GM12873 (cell line): Measurements from ENCODE around the gene YJU2.

Experiments
- TF ChIP-seq, protein P1 (sequence below): IDR thresholded peaks from 2 replicates; pipeline ENCODE4 v1.5.1; 2012; ENCODE audit warnings: low read depth, mild to moderate bottlenecking, moderate library complexity, low read length, control low read depth; ENCODE audit not compliant: insufficient read depth; ENCODE audit errors: missing control alignments

The YJU2 gene

GRCh38 chr19:4284176-4284958 lies 37.5 kb downstream of the YJU2 start:
- TF ChIP-seq, protein P1, sequence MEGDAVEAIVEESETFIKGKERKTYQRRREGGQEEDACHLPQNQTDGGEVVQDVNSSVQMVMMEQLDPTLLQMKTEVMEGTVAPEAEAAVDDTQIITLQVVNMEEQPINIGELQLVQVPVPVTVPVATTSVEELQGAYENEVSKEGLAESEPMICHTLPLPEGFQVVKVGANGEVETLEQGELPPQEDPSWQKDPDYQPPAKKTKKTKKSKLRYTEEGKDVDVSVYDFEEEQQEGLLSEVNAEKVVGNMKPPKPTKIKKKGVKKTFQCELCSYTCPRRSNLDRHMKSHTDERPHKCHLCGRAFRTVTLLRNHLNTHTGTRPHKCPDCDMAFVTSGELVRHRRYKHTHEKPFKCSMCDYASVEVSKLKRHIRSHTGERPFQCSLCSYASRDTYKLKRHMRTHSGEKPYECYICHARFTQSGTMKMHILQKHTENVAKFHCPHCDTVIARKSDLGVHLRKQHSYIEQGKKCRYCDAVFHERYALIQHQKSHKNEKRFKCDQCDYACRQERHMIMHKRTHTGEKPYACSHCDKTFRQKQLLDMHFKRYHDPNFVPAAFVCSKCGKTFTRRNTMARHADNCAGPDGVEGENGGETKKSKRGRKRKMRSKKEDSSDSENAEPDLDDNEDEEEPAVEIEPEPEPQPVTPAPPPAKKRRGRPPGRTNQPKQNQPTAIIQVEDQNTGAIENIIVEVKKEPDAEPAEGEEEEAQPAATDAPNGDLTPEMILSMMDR, result no peak

- TF ChIP-seq, protein P1, result no peak
Observed at GRCh38 chr19:4284974-4285373, 38.1 kb downstream of the YJU2 start.

- TF ChIP-seq, protein P1, result no peak
Observed at GRCh38 chr19:4288091-4288777, 41.4 kb downstream of the YJU2 start.

- TF ChIP-seq, protein P1, result no peak
Observed at GRCh38 chr19:4291184-4291732, 44.4 kb downstream of the YJU2 start.

GRCh38 chr19:4292515-4292914 lies 45.6 kb downstream of the YJU2 start:
- TF ChIP-seq, protein P1, result no peak

GRCh38 chr19:4294389-4294788 lies 47.5 kb downstream of the YJU2 start:
- TF ChIP-seq, protein P1, result no peak
